Activated CD8-positive, alpha-beta memory T cell treated with anti-CD3 and anti-CD28 coated beads, Interleukin-2, amount 50 U/mL, for 4 hours (primary cell): ENCODE data around the gene ARMC9.
"Not testable (repeated sequence)": the region's sequence is repeated elsewhere in the genome, so short reads cannot be mapped to it uniquely, and the experiment has no call there.

Source experiments
- DNase-seq: peaks from one replicate; pipeline ENCODE4 v3.0.0-alpha.2; 2020

Gene ARMC9

DNA sequence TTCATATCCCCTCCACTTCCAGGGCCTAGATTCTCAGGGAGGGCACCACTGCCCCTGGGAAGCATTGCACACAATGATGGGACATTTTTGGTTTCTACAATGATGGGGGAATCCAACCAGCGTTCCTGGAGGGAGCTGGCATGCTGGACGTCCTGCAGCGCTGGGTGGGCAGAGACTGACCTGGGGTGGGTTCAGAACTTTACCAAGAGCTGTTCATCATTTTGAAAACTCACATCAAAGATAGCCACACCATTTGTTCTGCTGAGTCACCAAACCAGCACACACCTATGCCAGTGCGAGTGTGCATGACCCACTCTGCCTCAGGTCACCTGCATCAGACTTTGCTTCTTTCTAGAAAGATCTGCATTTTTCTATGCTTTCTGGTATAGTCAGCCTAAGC lies 14.1 kb upstream of the ARMC9 start:
- DNase-seq, result no peak

DNA sequence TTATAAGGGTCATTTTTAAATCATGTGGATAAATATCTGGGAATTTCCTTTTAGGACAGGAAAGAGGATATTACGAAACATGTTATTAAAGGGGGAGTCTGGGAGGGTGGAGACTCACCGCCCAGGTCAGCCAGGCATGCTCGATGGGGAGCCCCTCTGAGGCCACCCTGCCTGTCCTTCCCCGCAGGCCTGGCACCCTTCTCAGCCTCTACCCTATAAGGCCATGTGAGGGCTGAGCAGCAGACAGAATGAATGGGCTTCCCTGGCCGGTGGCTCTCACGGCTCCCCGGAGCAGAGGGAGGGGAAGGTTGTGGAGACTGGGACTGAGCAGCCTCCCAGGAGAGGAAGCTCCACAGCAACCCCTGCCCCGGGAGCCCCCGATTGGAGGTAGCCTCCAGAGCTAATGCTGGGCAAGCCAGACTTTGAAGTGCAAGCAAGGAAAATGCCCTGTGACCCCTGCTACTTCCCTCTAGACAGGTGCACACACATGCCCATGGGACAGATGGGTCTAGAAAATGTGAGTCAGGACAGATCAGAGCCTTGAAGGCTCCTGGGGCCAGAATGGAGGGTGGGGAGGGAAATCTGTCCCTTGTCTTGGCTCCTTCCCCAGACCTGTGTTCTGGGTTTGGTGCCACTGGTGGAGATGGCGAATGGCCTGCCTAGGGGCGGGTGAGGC lies 13.2 kb upstream of the ARMC9 start:
- DNase-seq, result no peak

DNA sequence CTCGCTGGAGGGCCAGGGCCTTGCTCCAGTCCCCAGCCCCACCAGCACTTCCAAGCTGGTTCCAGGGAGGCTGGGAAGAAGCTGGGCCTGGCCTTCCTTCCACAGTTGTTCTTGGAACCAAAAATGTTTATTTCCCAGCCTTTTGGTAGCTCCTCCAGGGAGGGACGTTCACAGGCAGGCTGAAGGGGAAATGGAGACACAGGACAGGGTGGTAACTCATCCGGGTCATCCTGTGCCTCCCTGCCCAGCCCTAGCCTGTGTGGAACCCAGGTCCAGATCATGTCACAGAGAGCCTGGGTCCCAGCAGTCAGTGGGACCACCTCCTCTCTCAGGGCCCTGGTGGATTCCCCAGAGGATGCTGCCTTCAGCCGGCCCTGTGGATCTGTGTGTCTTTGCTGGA lies 12.5 kb upstream of the ARMC9 start:
- DNase-seq, result no peak

DNA sequence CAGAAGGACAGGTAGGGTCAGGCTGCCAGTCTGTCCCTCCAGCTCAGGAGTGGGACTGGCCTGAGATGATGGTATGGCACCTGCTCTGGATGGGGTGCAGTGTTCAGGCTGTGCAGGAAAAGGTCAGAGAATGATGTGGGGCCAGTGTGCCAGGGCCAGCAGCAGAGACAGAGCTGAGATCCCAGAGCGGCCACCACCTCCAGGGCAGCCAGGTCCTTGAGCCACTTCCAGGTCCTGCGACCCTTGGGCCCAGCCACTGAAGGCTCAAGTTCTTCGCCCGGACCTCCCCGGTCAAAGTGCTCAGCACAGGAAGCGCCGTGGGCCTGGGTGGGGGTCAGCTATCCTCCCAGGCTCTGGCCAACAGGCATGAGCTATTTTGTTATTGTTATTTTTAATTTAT lies 12.1 kb upstream of the ARMC9 start:
- no peak for DNase-seq

DNA sequence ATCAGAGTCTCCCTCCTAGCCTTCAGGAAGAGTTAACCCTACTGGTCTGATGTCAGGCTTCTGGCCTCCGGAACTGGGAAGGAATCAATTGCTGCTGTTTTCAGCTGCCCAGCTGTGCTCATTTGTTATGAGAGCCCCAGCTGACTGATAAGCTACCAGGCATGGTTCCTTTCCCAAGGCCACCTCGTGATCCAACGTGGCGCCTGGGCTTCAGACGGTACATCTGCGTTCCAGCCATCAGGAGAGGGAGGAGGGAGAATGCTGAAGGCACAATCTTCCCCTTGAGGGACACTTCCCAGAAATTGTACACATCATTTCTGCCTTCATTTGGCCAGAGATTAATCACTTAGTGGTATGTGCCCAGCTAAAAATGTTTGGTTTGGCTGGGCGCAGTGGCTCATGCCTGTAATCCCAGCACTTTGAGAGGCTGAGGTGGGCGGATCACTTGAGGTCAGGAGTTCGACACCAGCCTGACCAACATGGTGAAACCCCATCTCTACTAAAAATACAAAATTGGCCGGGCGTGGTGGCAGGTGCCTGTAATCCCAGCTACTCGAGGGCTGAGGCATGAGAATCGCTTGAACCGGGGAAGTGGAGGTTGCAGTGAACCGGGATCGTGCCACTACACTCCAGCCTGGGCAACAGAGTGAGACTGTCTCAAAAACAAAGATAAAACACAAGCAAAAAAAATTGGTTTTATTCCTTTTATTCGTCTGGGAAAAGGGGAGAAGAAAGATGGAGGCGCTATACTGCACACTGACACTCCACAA lies 10.5 kb upstream of the ARMC9 start:
- DNase-seq, result no peak

DNA sequence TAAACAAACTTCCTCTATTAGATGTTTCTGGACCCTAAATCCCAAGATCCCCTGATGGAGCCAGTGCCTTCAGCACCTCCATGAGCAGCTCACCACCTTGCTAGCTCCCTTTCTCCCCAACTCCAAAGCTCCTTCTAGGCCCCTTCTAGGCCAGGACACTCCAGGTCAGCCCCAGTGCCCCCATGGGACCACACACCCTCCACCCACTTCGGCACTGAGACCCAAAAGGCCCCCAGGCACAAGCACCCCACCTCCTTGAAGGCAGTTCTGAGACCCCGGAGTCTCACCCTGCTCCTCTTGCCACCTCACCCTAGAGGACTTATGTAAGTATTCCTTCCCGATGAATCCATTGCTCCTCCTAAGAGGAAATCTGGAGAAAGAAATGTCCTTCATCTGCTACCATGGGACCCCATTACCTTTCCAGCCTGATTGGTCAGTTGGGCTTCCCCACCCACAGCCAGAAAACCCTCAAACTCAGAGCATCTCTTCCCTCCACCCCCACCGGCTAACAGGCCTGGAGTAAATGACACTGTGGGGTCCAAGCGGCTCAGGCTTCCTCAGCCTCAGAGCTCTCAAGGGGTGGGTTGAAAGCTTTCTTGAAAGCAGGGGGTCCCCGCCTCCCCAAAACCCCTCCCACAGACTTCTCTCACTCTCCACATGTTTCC lies 9.8 kb upstream of the ARMC9 start:
- no peak for DNase-seq

DNA sequence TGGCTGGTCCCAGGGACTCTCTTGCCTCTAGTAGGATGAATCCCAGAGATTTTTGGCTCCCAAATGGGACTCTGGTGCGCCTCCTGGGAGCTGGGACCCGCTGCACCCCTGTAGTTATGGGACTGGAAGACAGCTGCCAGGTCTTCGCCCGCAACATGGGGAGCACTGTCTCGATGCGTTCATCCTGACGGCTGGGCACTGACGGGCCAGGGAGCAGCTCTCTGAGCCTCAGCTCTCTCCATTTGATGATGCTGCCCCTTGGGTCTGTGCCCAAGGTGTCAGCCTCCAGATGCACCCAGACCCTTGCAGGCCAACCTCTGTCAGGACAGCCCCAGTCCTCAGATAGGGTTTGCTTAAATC lies 9.3 kb upstream of the ARMC9 start:
- no peak for DNase-seq

DNA sequence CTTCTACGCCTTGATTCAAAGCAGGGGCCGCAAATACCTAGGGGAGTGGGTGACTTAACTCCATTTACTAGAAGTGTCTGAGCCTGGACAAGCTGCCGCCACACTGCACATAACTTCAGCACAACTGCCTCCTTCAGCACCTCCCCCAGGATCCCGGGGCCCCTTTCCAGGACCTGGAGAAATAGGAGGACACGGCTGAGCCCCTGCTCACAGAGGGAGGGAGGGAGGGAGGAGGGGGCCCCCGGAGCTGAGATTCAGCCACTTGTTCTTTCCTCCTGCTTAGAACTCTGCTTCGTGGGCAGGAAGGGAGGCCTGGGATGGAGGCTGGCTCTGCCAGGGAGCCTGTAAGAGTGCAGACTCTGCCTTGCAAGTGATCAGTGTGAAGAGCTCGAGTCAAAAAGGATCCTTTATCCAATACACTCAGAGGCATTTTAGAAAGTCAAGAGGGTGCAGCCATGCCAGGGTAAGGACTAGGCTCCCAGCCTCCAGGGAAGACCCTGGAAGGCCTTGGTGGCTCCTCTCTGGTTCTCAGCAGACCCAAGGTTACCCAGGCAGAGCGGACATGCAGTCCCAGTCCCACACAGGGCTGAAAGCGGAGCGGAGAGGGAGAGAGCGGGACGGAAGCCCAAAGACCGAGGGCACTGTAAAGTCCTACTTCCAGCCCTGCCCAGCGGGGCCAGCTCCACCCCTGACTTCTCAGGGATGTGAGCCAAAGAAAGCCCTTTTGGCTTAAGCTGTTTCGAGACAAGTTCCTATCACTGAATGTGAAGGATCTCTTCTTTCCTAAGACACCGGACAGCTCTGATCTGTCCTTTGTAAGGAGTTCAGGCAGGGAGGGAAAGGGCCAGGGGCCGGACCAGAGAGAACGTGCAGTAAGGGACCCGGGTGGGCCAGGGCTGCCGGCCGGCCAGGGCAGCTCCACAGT lies 8.6 kb upstream of the ARMC9 start:
- no peak for DNase-seq

DNA sequence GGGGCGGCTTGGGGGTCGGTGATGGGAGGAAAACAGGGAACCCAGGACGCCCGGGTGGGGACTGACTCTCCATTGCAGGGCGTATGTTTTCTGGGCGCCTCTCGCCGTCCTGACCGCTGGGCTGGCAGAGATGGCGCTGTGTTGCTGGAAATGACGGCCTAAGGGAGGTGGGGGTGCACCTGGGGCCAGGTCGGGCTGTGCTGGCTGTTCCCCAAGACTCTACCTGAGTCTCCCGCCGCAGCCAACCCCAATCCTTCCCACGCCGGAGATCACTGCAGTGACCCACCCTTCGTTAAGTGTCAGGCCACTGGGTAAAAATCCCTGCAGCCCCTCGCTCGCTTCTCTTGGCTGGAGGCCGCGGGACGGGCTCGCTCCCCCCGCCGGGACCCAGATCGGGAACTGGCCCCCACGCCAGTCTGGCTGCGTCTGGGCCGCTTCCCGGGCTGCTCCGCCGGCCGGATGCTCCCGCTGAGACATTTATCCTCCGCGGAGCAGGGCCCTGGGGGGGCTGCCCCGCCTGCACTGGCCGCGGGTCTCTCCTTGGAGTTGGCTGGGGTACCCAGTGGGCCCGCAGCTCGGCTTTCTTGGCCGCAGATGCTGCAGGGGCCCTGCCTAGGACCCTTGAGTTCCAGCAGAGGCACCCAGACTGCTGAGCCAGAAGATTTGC lies 7.8 kb upstream of the ARMC9 start:
- no peak for DNase-seq

DNA sequence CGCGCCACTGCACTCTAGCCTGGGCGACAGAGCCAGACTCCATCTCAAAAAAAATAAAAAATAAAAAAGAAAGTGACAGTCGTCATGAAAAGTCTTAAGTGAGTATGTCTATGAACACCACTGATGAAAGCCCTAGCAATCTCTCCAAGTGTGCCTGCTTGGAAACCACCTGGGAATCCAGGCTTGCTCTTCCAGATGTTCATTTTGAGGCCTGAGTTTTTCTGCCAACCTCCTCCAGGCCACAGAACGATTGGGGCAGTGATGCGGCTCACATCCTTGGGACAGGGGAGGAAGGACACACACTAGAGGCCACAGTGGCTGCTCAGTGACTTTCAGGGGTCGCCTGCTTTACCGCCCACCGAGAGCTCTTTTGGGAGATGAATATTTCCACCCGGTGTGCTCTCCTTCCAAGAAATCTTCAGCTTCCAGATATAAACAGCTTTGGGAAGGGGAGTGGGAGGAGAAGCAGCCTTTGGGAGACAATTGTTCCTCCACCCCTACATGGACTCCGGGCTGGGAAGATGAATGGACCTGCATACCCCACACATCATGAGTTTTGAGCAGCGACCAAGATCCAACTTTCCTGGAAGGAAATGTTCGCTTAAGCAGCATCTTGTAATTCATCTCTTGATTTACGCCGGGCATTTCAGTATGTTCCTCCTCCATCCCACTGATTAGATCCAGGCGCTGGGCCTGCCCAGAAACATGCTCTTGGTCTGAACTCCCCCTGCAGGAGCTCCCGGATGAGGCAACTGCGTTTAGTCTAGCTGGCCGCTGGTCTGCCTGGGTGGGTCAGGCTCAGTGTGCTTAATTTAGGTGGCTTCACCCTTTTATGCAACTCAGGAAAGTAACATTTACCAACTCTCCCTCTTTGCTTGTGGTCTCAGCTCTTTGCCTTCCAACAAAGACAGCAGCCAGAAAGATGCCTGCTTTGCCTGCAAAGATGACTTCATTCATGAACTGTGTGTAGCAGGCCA lies 6.2 kb upstream of the ARMC9 start:
- no peak for DNase-seq

DNA sequence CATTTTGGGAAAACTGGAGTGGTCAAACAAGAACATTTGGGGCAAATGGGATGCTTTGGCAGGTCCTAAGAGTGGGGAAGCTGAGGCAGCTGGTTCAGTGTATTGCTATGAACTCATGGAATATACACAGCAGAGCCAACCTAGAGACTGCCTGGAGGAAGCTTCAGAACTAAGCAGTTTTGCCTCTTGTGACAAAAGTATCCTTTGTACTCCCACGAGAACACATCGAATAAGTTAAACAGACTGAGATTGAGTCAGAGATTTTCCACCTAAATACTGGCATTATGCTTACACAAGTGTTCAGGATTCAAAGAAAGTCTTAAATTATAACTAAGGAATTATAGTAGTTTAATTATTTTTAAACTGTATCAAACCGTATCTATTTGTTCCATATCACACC lies 5.2 kb upstream of the ARMC9 start:
- no peak for DNase-seq

DNA sequence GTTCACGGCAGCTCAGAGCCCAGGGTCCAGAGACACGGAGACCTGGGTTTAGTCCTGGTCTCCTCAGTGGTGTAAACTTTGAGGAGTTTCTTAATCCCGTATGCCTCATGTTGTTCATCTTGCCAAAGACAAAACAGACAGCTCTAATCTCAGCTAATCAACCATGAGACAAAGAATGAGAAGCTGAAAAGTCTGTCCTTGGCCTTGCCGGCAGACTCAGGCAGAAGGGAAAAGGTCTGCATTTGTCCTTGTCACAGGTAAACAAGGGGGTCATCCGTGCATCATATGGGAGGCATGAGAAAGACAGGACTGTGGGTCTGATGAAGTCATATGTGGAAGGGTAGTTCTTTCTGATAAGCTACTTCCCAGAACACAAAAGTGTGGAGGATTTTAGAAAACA lies 1.8 kb upstream of the ARMC9 start:
- DNase-seq, result no peak

DNA sequence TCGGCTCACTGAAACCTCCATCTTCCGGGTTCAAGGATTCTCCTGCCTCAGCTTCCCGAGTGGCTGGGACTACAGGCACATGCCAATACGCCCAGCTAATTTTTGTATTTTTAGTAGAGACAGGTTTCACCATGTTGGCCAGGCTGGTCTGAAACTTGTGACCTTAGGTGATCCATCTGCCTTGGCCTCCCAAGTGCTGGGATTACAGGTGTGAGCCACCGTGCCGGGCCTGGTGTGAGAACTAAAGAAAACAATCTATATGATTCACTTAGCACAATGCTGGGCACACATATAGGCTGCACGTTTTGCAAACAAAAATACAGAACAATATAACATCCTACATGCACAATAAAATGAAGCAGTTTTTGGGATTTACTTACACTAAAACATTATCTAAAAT lies 1.2 kb upstream of the ARMC9 start:
- DNase-seq, result not testable (repeated sequence)

DNA sequence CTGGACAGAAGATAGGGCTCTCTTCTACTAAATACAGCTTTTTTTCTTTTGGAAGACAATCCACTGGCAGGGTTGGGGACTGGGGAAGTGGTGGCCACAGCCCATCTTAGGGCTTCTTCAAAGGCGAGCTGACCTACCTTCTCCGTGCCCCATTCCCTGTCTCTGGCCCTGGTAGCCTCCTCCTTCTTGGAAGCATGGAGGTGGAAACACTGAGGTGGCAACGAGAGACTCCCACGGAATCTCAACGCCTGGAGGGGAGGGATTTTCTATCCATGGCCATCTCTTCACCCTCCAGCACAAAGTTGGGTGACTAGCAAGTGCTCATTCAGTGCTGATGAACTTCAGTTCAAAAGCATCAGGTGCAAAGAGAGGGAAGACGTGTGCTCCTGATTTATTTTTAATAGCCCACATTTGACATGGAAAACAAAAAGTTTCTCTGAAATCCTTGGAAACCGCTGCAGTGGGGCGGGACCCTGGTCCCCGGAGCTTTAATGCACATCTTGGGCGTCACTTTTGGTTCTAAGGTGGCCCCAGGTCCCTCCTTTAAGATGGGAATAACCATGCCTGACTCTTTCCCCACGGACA lies 633 bp upstream of the ARMC9 start:
- DNase-seq, result no peak

DNA sequence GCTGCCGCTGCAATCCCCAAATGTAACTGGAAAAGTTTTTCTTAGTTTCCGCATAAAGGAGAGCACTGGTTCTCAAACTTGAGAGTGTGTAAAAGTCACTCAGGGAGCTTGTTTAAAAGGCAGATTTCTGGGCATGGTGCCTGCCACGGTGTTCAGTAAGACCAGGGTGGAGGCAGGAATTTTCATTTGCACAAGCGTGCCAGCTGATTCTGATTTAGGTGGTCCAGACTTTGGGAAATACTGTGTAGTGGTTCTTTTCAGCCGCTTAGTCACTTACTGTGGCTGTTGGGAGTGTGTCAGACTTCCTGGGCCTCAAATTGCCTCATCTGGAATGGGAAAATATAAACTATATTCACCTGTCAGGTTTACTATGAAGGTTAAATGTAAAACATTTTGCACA lies 788 bp downstream of the ARMC9 start:
- no peak for DNase-seq

DNA sequence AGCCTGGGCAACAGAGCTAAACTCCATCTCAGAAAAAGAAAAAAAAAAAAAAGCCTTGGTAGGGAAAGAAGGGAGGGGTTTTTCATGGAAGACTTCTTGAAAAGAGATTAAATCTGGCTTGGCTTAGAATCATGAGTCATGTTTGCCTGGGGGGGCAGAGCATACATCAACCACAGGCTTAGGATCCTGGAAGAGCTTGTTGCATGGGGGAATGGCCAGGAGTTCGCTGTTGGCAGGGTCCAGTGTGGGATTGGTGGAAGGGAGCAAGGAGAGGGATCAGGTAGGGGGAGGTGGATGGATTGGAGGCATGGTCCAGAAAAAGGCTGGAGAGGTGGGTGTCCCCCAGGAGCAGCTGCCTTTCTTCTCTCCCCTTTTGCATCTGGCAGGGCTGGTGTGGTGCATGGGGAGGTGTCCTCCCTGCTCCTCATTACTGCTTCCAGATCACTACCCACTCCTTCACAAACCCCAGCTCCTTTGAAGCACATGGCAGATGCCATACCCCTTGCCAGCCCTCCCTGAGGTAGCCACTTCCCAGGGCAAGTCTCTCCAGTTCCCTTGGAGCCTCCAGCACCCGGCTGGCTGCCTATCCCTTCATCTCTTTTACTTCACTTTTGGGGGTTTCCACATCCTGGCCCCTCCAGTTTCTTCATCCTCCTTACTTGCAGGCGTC lies 2.5 kb downstream of the ARMC9 start:
- no peak for DNase-seq

DNA sequence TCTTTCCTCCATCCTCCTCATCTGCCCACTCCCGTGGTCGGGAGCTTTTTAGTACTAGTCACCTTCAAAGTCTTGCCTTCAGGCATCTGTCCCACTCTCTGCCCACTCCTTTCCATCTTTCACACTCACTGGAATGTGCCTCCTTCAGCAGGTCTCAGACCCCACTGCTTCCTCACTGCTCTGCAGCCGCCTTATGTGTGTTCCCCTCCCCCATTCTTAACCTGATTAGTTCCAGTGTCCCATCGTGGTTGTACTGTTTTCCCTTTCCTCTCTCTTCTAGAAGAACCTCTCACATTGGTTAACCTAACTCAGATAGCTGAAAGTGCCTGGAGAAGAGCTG lies 3.0 kb downstream of the ARMC9 start:
- no peak for DNase-seq

DNA sequence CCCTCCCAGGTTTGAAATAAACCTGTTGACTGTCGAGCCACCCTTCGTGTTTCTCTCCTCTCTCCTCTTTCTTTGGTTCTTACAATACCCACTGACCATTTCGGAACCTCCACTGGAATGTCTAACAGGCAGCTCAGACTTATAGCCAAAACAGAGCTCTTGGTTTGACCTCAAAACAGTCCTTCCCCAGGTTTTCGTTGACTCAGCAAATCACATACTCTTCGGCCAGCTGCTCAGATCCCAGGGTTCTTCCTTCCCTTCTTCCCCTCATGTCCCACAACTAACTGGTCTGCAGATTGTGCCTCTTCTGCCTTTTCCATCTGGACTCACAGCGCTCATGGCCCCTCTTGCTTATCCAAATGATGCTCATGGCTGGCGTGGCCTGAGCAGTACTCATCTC lies 4.7 kb downstream of the ARMC9 start:
- no peak for DNase-seq

DNA sequence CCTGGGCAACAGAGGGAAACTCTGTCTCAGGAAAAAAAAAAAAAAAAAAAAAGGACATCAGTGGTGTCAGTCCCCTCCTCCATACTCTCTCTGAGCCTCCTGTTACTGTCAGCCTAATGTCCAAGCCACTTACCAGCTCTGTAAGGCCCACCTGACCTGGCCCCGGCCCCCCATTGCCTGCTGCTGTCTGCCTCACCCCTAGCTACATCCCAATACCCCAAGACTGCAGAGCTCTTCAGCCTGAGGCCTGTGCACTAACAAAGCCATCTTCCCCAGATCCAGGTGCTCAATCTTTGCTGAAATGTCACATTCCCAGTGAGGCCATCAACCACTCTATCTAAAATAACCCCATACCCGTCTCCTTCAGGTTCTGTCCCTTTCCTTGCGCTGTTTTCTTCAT lies 5.7 kb downstream of the ARMC9 start:
- no peak for DNase-seq

DNA sequence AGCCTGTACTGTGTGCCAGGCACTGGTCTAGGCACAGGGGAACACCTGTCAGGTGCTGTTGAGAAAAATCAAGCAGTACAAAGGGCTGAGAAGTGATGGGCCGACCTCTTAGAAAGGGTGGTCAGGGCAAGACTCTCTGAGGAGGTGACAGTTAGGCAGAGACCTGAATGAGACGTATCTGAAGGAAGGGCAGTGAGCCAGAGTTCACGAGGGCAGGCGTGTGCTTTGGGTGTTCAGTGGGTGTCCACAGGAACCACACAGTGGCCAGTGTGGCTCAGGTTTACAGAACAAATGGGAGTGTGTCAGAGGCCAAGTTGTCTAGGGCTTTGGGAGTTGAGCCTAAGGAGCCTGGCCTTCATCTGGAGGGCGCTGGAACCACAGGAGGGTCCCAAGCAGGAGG lies 6.2 kb downstream of the ARMC9 start:
- no peak for DNase-seq

DNA sequence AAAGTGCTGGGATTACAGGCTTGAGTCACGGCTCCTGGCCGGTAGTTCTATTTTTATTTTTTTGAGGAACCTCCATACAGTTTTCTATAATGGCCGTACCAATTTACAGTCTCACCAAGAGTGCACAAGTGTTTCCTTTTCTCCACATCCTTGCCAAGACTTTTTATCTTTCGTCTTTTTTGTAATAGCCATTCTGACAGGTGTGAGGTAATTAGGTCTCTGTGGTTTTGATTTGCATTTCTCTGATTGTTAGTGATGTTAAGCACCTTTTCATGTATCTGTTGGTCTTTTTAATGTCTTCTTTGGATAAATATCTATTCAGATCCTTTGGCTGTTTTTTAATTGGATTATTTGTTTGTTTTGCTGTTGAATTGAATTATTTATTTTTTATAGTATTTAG lies 9.3 kb downstream of the ARMC9 start:
- DNase-seq, result no peak
